ENCODE data around the gene NLGN1.

NLGN1 gene

GRCh38 chr3:174016186-174016585 lies 618.6 kb downstream of the NLGN1 start:
- DNase-seq: no peak

DNA sequence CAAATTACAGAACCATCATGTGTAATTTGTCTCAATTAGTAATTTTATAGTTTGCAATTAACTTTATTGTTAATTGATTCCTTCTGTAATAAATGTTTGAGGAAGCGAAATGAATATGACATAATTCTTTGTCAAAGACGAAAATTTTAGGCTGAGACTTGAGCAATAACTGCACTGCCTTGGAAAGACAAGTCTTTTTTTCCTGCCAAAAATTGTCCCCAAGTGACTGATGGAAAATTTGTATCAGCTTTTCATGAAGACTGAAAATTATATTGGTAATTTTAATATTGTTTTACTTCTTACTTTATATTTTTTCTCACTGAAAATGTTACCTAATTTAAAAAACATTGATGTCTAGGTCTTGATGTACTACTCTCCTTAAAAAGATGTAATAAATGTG lies 622.6 kb downstream of the NLGN1 start:
- DNase-seq: no peak

DNA sequence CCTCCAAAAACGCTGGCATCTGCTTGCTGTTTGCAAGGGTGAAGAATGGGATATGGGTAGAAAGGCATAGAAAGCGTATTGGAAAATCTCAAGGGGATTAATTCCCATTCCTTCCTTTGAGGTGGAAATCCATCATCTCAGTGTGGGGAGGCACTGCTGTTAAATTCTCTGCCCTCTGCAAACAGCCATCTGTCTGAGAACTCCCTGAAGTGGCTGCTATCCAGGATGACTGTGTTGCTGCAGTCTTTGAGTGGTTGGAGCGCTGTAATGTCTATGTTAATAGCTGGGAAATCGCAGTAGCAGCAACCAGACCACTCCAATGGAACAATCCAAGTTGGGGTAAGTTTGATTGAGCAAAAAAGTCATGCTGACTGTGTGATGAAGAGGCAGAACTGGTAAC lies 625.9 kb downstream of the NLGN1 start:
- peak; percentile 5 for DNase-seq

GRCh38 chr3:174028673-174029072 lies 631.1 kb downstream of the NLGN1 start:
- DNase-seq: no peak

DNA sequence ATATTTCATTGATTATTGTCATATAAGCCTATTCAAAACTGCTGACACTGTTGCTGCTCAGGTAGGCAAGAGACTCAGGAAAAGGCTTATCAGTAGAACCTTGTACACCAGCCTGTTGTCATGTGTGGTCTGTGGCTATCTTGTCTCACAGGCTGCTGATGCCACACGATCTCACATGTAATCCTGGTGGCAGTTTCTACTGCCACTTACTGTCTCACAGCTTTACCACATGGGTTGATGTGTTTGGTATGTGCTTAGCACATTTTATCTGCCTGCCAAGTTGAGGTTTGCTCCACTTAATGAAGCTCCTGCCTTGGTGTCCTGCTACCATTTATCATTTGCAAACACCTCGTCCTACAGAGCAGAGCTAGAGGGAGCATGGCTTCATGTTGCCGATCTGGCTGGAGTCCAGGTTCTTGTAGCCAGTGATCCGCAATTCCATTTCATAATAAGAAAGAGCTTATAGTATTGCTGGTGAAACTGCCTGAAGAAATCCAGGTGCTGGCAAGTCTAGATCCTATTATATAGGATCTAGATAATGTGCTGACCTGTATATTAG lies 637.9 kb downstream of the NLGN1 start:
- DNase-seq: peak; percentile 49

DNA sequence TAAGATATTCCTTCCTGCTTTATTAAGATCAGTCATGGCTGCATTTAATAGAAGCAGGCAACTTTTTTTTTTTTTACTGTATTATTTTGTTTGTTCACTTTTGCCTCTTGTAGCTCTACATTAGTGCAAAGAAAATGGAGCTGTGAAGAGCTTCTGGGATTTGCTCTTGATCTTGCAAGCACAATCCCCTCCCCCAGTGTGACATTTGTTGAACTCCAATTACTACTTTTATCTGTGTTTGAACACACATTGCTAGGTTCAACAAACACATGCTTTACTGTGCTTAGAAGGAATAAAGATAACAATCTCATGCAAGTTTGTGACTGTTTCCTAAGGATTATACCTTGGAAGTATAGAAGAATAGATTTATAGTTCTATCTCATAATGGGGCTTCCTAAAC lies 648.8 kb downstream of the NLGN1 start:
- no peak for DNase-seq

DNA sequence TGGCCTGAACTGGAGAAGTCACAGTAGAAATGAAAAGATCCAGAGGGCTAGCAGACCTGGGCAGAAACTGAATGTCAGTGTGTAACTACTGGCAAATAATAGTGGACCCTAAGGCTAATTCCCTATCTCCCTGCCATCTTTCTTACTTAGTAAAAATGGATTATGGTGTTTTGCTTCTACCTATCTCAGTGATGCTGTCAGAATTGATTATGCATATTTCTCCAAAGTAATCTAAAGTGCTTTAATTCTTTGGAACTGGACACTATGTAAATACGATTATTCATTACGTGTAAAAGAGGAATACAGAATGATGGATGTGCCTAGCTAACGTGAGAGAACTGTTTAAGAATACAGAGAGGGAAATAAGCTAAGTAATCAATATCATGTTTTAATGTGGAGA lies 651.9 kb downstream of the NLGN1 start:
- no peak for DNase-seq

DNA sequence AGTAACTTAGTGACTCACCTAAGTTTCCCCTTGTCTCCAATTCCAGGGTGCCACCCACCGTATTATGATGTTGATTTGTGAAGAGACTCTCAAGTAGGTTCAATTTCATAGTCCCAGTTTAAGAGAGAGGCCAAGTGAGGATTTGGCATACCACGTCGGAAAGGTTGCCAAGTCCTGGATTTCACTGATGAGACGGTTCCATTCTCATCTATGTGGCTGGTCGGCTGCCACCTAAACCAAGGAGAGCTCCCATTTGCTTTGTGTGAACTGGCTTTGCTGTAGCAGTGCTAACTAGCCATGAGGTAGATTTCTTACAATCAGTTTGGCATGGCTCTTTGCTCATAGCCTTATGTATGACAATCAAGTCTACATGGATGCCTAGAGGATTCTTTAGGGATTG lies 653.6 kb downstream of the NLGN1 start:
- DNase-seq: no peak

- DNase-seq: no peak
Observed at GRCh38 chr3:174058804-174059203, 661.3 kb downstream of the NLGN1 start.

DNA sequence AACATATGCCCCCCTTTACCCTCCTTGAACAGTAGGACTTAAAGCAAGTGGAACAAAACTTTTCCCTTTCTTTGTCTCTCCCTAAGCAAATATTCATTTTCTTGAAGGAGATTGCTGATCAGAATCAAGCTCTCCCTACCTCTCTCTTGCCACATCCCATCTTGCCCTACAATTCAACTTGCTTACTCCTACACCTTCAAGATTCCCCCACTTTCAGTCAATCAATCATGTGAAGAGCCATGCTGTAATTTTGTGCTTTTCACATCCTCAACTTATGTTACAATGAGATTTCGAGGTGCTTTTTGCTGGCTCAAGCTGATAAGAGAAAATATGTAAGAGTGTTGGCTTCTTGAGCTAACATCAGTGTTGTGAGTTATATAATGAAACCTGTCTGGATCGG lies 662.9 kb downstream of the NLGN1 start:
- DNase-seq: no peak

GRCh38 chr3:174061162-174061561 lies 663.6 kb downstream of the NLGN1 start:
- no peak for DNase-seq

DNA sequence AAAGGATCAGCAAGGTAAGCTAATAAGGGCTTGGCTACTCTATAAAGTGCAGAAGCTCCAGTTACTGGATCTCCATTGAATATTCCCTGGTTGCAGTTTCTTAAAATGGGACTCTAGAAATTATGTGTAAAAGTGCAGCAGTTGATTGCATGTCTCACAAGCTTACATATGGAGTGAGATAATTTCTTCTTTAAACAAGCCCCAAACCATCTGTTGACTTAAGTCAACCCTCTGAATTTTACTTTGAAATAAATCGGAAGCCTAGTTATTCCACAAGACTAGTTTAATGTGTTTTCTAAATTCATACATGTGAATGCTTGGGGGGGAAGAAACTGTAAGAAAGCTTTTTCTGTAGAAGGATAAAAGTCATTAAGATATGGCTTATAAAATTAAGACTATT lies 664.2 kb downstream of the NLGN1 start:
- DNase-seq: no peak

- no peak for DNase-seq
Observed at GRCh38 chr3:174062923-174063322, 665.4 kb downstream of the NLGN1 start.

- no peak for DNase-seq
Observed at GRCh38 chr3:174068035-174068434, 670.5 kb downstream of the NLGN1 start.

- DNase-seq: no peak
Observed at GRCh38 chr3:174072675-174073074, 675.1 kb downstream of the NLGN1 start.

- DNase-seq: no peak
Observed at GRCh38 chr3:174083706-174084105, 686.2 kb downstream of the NLGN1 start.

- no peak for DNase-seq
Observed at GRCh38 chr3:174089592-174089991, 692.0 kb downstream of the NLGN1 start.

DNA sequence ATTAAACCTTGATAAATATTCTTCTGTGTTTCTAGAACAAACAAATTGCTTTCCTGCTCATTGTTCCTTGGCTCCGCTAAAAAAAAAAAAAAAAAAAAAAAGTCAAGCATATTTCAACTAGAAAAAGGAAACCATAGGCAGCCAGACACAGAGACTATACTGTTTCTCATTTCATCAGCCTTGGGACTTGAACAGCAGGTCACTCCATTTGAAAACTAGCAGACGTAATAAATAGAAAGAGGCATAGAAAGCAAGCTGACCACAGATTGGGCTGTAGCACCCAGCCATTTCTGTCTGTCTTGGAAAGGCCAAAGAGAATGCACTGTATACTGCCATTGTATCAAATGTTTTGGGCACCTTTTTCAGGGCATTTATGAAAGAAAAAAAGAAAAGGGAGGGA lies 697.1 kb downstream of the NLGN1 start:
- DNase-seq: peak; percentile 35

DNA sequence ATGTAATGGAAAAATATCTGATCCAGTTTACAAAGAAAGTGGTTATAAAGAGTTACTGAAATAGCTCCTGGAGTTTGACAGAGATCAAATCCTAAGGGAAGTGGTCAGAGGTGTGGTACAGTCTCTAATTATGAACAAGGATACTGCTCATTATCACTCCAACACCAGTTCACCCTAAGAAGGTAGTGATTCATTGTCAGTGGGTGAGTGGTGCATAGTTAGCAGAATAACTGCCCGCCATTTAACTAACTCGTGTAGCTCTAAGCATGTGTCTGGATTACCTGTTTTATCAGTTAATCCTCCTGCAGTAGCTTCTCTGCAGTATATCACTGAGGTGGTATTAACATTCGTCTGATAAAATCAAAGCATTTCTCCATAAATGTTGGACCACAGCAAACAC lies 700.1 kb downstream of the NLGN1 start:
- DNase-seq: no peak

DNA sequence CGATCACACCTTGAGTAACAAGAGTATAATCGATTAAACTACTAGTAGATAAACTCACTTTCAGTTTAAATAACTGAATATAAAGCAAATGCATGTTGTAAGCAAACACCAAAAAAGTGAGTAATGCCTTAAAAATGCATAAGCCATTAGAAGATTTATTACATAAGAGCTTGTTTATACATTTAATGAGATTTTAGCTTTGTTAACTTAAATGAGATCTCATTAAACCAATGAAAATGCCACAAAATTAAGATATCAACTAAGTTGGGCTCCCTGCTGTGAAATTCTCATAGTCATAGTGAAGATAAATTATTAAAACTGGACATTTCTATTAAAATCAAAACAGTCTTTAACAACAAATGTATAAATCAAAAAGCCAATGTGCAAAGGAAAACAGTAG lies 701.2 kb downstream of the NLGN1 start:
- no peak for DNase-seq

GRCh38 chr3:174099724-174100123 lies 702.2 kb downstream of the NLGN1 start:
- DNase-seq: no peak

GRCh38 chr3:174100744-174101143 lies 703.2 kb downstream of the NLGN1 start:
- no peak for DNase-seq

- DNase-seq: peak; percentile 54
Observed at GRCh38 chr3:174101244-174101643, 703.7 kb downstream of the NLGN1 start.

DNA sequence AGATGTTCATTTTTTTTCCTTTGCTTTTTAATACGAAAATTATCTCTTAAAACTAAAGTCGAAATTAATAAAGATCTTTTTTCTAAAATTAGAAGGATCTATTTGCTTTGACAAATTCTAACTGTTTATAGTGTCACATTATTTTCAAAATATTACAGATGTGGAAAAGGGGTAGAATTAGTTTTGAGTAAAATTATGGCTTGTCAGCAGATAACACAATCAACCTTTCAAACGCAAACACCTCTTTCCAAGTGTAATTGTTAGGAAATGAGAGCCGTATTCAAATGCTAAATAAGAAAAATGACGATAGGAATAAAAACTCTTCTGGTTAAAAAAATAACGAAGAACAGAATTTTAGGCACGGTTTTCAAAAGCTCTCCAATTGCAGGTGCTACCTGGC lies 704.7 kb downstream of the NLGN1 start:
- DNase-seq: no peak

- DNase-seq: no peak
Observed at GRCh38 chr3:174102866-174103265, 705.3 kb downstream of the NLGN1 start.

DNA sequence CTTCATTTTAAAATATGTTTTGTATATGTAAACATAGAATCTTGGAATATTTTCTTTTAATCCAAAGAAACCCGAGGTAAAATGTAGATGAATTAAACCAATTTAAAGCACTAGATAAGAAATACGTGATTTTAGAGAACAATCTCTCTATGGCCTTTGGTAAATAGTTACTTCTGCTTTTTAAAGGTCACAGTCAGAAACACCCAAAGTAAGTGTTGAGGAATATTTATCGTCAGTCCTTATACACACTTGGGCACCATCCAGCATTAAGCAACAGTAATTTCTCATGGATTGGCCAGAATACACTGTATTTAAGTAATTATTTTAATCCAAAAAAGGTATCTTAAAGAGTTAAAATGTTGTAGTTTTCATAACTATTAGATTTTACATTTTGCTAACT lies 713.2 kb downstream of the NLGN1 start:
- DNase-seq: no peak
